ENCODE data around the gene KIRREL3.

KIRREL3 gene

DNA sequence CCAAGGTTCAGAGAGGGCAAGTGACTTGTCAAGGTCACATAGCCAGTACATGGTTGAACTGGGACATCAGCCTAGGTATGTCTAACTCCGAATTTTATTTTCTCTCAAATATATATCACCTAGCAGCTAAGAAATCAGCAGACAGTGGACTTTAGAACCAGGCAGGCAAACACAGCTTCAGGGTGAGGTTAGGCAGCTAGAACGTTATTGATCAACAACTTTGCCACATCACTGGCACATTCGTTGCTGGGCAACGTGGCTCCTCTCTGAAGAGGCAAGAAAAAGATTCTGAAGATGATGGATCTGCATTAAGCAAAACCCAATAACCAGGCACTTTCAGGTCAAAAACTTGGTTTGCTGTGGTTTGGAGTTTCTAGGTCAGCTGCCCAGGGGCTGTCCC lies 258.0 kb downstream of the KIRREL3 start:
- Histone ChIP-seq H3K27me3 (ENCODE audit: insufficient read depth, poor library complexity, severe bottlenecking) (no peaks in the 10 kb centered on the region), H3K27ac (replicated peaks) (no peak overlapping the region), H3K4me3 (replicated peaks; ENCODE audit: insufficient read depth, low read length) (no peak overlapping the region)
- TF ChIP-seq SPI1 (IDR thresholded peaks at IDR 0.05; ENCODE audit: borderline replicate concordance, low read depth), result no peak
- no peak for TF ChIP-seq REST (IDR thresholded peaks at IDR 0.05; ENCODE audit: insufficient replicate concordance, low read depth)
- TF ChIP-seq POLR2AphosphoS5 (IDR thresholded peaks at IDR 0.05; ENCODE audit: low read depth), result no peak
- no peak for TF ChIP-seq CTCF (IDR thresholded peaks at IDR 0.05; ENCODE audit: insufficient read depth, low read length)
- TF ChIP-seq GABPA (IDR thresholded peaks at IDR 0.05; ENCODE audit: low read depth), result no peak
- no peak for DNase-seq (ENCODE audit: low read depth in 1 of 2, low spot score in 1 of 2)

DNA sequence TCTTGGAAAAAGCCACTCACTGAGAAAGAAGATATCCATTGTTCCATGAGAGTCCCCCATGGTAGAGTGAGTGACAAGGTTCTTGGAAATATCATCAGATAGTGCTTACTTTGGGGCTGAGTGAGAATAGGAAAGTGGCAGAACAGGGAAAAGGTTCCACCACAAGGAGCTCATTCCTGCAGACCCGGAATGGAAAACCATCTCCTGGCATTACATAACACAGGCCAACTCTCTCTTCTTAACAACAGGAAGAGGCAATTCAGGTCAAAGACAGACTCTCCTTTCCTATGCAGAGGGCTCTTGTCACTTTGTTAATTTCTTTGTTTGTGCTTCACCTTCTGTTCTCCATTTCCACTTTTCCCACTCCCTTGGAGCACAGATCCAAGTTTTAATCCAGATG lies 259.7 kb downstream of the KIRREL3 start:
- no peak overlapping the region for H3K27ac ChIP-seq (replicated peaks)
- peaks cover 2% of the 10 kb centered on the region for H3K27me3 ChIP-seq (ENCODE audit: insufficient read depth, poor library complexity, severe bottlenecking)
- TF ChIP-seq GABPA (IDR thresholded peaks at IDR 0.05; ENCODE audit: low read depth) (no peak), POLR2AphosphoS5 (IDR thresholded peaks at IDR 0.05; ENCODE audit: low read depth) (no peak), CTCF (IDR thresholded peaks at IDR 0.05; ENCODE audit: insufficient read depth, low read length) (no peak), SPI1 (IDR thresholded peaks at IDR 0.05; ENCODE audit: borderline replicate concordance, low read depth) (no peak), REST (IDR thresholded peaks at IDR 0.05; ENCODE audit: insufficient replicate concordance, low read depth) (no peak)
- DNase-seq (ENCODE audit: low read depth in 1 of 2, low spot score in 1 of 2), result no peak
- H3K4me3 ChIP-seq (replicated peaks; ENCODE audit: insufficient read depth, low read length), result no peak overlapping the region

GRCh38 chr11:126739499-126740145 lies 260.9 kb downstream of the KIRREL3 start:
- Histone ChIP-seq H3K27me3 (ENCODE audit: insufficient read depth, poor library complexity, severe bottlenecking) (peaks cover 7% of the 10 kb centered on the region), H3K27ac (replicated peaks) (no peak overlapping the region), H3K4me3 (replicated peaks; ENCODE audit: insufficient read depth, low read length) (no peak overlapping the region)
- TF ChIP-seq REST (IDR thresholded peaks at IDR 0.05; ENCODE audit: insufficient replicate concordance, low read depth) (no peak), POLR2AphosphoS5 (IDR thresholded peaks at IDR 0.05; ENCODE audit: low read depth) (no peak), SPI1 (IDR thresholded peaks at IDR 0.05; ENCODE audit: borderline replicate concordance, low read depth) (no peak), CTCF (IDR thresholded peaks at IDR 0.05; ENCODE audit: insufficient read depth, low read length) (no peak), GABPA (IDR thresholded peaks at IDR 0.05; ENCODE audit: low read depth) (no peak)
- DNase-seq (ENCODE audit: low read depth in 1 of 2, low spot score in 1 of 2), result no peak

Data from HL-60 (cell line).